K562 (cell line): Measurements from ENCODE around the gene UBR4. TPM values are rescaled to one million over a fixed set of nuclear protein-coding genes. Genes with fewer than 3 reads are reported as not detected.
A peak's percentile ranks its signal among the peaks of the same experiment; 100 is the strongest.

Experiments
- ATF1 ChIP-seq, 2 experiments: fragments of 450-650 bp in 1 of 2; IDR thresholded peaks; 2 replicates each; pipeline ENCODE4 v1.6.1; 2016; ENCODE audit warnings: missing compliant biosample characterization in 1 of 2, missing genetic modification characterization in 1 of 2
- CXXC5 ChIP-seq: fragments of 250-450 bp; sonication (Bioruptor Pico); IDR thresholded peaks from 2 replicates; pipeline ENCODE4 v1.8.0; 2022; ENCODE audit warnings: inconsistent platforms, mild to moderate bottlenecking, moderate library complexity
- ESRRB ChIP-seq: fragments of 250-450 bp; sonication (Bioruptor Pico); IDR thresholded peaks from 2 replicates; pipeline ENCODE4 v1.5.0; 2020; ENCODE audit warnings: mild to moderate bottlenecking, moderate library complexity, borderline replicate concordance
- KLF16 ChIP-seq: IDR thresholded peaks from 2 replicates; pipeline ENCODE4 v1.6.1; 2016; ENCODE audit warnings: antibody characterized with exemption
- PRMT5 ChIP-seq: sonication (generic); formaldehyde crosslinking; IDR thresholded peaks from 2 replicates; pipeline ENCODE4 v1.5.0; 2020; ENCODE audit warnings: missing genetic modification reagents
- RAD21 ChIP-seq, 2 experiments: fragments of 250-450 bp in 1 of 2; fragments of 450-650 bp in 1 of 2; sonication (Bioruptor Pico) in 1 of 2; formaldehyde crosslinking in 1 of 2; IDR thresholded peaks in 1 of 2; conservative IDR thresholded peaks in 1 of 2; 2 replicates each; pipeline versions ENCODE4 v1.4.0 to v1.8.0; 2020 to 2022; ENCODE audit warnings: mild to moderate bottlenecking in 2 of 2, moderate library complexity in 1 of 2
- RNF2 ChIP-seq: sonication (generic); IDR thresholded peaks from 2 replicates; pipeline ENCODE4 v1.6.1; 2016
- TGIF2 ChIP-seq: sonication (generic); formaldehyde crosslinking; IDR thresholded peaks from 2 replicates; pipeline ENCODE4 v1.8.1; 2022; ENCODE audit warnings: mild to moderate bottlenecking, missing genetic modification reagents, moderate library complexity
- ZKSCAN8 ChIP-seq: fragments of 200-800 bp; sonication (Bioruptor generic); IDR thresholded peaks from 2 replicates; pipeline ENCODE4 v1.6.1; 2016; ENCODE audit warnings: missing genetic modification characterization, missing compliant biosample characterization
- ZNF121 ChIP-seq: sonication (generic); formaldehyde crosslinking; conservative IDR thresholded peaks from 2 replicates; pipeline ENCODE4 v1.8.0; 2022; ENCODE audit warnings: missing genetic modification reagents
- ZNF3 ChIP-seq: fragments of 250-450 bp; sonication (Bioruptor Pico); IDR thresholded peaks from 2 replicates; pipeline ENCODE4 v1.5.0; 2021; ENCODE audit warnings: mild to moderate bottlenecking, moderate library complexity
- ZNF717 ChIP-seq: fragments of 250-450 bp; sonication (Bioruptor Pico); IDR thresholded peaks from 2 replicates; pipeline ENCODE4 v1.5.0; 2021
- ZNF785 ChIP-seq: fragments of 250-450 bp; sonication (Bioruptor Pico); IDR thresholded peaks from 2 replicates; pipeline ENCODE4 v1.4.0; 2020; ENCODE audit warnings: mild to moderate bottlenecking
- polyA plus RNA-seq, 8 experiments: library from polyadenylated mRNA; depleted of rRNA in 4 of 8; stranded (reverse) in 5 of 8; unstranded in 3 of 8; fragments of >200 nt; fragmentation: Nextera tagmentation in 2 of 8; fragmentation: Illumina TruSeq in 1 of 8; extraction: Ambion mirVana in 2 of 8; extraction: Trizol in 1 of 8; gene quantifications; 2 replicates each; pipeline versions ENCODE4 v1.2.1 to v1.2.3, GENCODE V29; 2011 to 2014; ENCODE audit warnings: inconsistent platforms in 1 of 8, missing spikeins in 1 of 8
- total RNA-seq, 7 experiments: library from RNA; depleted of rRNA in 6 of 7; stranded (reverse); fragments of >200 nt in 6 of 7; fragmentation: Illumina TruSeq in 2 of 7; extraction: Trizol in 2 of 7; gene quantifications; 2 replicates each; pipeline versions ENCODE4 v1.2.1 to v1.2.3, GENCODE V29; 2011 to 2021; ENCODE audit warnings: low replicate concordance in 1 of 7
- TF ChIP-seq, protein P1 (sequence below): sonication (generic); formaldehyde crosslinking; IDR thresholded peaks from 2 replicates; pipeline ENCODE4 v1.9.0; 2022; ENCODE audit warnings: mild to moderate bottlenecking, missing genetic modification reagents
- TF ChIP-seq, protein P2 (sequence below): fragments of 250-450 bp; sonication (Bioruptor Pico); IDR thresholded peaks from 2 replicates; pipeline ENCODE4 v1.5.1; 2021; ENCODE audit warnings: mild to moderate bottlenecking

Gene UBR4
- total and polyA plus RNA-seq, 9 of the 15 experiments (the other 6 are each of a cell fraction or from before 2014, with no cell fraction given): 55.4 to 277 (median 123) TPM

DNA sequence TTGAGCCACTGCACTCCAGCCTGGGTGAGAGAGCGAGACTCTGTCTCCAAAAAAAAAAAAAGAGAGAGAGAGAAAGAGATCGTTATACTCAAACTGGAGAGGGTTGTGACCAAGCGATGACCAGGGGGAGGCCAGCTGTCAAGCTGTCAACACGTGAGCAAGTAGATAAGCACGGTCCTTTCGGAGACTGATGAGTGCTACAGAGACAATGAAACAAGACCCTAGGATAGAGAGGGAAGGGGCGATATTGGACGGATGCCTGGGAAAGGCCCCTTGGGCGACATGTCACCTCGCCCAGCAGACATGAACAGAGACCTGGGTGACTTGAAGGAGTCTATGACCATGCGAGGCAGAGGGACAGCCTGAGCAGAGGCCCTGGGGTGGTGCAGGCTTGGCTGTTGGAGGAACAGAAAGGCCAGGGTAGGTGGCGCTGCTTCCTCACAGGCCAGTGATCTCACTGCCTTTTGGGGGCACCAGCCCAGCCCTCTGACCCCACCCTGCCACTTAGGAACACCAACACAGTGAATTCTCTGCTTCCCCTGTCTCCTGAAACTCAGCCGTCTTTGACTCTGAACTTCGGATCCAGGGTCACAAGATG lies 152.8 kb downstream of the UBR4 start (continued):
- no peak for TF ChIP-seq ATF1 (CRISPR knock-in tag; IDR thresholded peaks at IDR 0.05)
- 0 out of 2 replicates have a peak, but pooled peaks have one; percentile 12 for TF ChIP-seq ATF1 (tag; IDR thresholded peaks at IDR 0.05)
- no peak for TF ChIP-seq PRMT5
- no peak for TF ChIP-seq RNF2
- TF ChIP-seq ZKSCAN8 (CRISPR knock-in tag): no peak
- TF ChIP-seq ZNF121: no peak
- TF ChIP-seq, protein P1, sequence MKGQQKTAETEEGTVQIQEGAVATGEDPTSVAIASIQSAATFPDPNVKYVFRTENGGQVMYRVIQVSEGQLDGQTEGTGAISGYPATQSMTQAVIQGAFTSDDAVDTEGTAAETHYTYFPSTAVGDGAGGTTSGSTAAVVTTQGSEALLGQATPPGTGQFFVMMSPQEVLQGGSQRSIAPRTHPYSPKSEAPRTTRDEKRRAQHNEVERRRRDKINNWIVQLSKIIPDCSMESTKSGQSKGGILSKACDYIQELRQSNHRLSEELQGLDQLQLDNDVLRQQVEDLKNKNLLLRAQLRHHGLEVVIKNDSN (CRISPR knock-in tag): peak; percentile 55
- TF ChIP-seq ZNF3 (CRISPR knock-in tag): no peak
- TF ChIP-seq ZNF717 (CRISPR knock-in tag): no peak
- no peak for TF ChIP-seq KLF16
- TF ChIP-seq ZNF785 (CRISPR knock-in tag): no peak
- 0 out of 2 replicates have a peak, but pooled peaks have one; percentile 27 for TF ChIP-seq CXXC5 (CRISPR knock-in tag)
- no peak for TF ChIP-seq TGIF2 (CRISPR knock-in tag)
- TF ChIP-seq RAD21 (CRISPR knock-in tag; conservative IDR thresholded peaks at IDR 0.05 in 1 of 2, IDR thresholded peaks at IDR 0.05 in 1 of 2): peak in 1 of 2 experiments; percentile 57; a peak in 2 of 4 replicates
- no peak for TF ChIP-seq ESRRB (CRISPR knock-in tag)
- TF ChIP-seq, protein P2, sequence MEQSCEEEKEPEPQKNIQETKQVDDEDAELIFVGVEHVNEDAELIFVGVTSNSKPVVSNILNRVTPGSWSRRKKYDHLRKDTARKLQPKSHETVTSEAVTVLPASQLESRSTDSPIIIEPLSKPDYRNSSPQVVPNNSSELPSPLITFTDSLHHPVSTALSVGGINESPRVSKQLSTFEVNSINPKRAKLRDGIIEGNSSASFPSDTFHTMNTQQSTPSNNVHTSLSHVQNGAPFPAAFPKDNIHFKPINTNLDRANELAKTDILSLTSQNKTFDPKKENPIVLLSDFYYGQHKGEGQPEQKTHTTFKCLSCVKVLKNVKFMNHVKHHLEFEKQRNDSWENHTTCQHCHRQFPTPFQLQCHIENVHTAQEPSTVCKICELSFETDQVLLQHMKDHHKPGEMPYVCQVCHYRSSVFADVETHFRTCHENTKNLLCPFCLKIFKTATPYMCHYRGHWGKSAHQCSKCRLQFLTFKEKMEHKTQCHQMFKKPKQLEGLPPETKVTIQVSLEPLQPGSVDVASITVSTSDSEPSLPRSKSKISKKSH: no peak
- TF ChIP-seq, all 486 proteins: peak for 19
